Measurements from ENCODE around the gene CFAP54.
"Not testable (repeated sequence)": the region's sequence is repeated elsewhere in the genome, so short reads cannot be mapped to it uniquely, and the experiment has no call there.

The CFAP54 gene, protein sequence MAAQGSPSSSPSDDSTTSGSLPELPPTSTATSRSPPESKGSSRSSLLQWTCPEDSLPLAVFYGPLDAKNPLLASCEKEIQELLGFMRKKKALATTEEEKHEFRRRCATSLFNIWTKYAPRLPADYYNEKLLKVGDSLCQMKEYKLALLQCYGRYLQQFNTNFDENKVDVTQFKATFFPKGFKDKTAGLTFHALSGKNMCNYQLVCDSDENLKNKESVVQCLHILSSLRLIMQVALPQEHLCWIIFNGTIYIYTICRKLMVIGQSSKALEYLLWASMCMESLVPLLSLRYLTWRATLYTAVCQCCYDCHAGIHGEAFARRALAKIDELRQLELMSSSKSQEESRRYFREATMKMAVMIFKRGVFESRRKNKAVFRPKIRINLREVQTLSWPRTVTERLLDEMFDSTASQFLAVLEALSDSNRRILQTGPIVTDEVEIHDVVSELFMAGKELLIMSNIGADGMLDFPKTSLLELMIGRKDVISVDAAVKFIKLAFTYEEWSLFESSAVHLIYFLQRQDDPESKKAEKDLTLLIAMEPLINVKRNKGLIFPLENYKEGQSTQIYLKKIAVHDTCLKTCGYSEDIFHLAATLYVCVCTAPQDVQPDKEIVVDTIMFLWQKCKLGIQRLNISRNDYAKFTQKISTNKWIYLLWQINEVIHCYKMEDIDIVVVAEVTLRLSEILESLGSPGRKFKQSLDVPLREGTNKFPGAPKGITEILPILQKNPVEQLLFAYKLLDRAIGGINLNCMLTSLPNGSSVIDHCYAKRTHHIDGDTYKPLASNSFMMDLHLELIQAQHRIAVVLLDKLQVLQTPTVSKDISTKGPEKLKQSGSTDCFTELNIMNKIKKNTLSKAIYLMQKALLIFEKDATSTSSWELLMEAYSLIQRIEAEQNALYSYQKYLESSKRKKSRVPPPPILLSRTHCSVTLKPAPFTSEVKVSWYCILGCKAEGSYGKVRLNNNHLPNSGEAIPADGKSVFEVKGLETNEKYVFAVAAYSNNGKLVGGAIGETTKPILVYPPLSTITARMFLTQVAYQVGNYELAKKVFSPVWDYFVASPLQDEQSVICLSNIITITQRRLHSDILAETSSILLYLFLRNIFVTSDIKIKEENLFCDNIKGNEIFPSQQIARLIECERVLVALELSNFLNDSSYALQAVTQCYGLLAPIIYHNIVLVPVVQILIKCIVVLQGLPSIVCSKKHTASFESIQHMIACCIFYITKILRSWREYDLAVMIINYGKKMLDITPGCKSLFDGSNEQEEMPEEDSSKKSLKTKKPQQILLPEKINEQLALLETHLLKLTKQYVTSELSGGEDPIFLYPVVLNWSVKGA (N-terminal part only)

DNA sequence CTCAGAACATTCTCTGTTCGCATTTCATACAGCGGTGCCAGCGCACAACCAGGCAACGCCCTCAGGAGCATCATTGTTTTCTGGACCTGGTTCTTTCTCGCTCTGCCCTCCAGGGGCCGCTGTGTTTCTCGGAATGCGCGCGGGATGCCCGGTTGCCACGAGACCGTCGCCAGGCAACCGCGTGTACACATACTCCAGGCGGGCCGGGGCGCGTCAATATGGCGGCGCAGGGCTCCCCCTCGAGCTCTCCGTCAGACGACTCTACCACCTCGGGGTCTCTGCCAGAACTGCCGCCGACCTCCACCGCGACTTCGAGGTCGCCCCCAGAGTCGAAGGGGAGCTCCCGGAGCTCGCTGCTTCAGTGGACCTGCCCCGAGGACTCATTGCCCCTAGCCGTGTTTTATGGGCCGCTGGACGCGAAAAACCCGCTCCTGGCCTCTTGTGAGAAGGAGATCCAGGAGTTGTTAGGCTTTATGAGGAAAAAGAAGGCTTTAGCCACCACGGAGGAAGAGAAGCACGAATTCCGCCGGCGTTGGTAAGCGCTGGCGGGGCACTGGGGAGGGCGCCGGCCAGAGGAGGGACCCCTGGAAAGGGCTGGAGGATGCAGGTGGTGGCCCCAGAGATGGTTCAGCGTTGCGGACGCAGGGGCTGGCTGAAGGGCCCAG, at the start of gene CFAP54:
Gene CFAP54, plus strand, starts transcription at position 186 of the 665 bp plus-strand sequence. Its CDS starts 33 bp downstream, at position 219.
- DNase-seq (ENCODE audit: low read depth): peak; percentile 88

DNA sequence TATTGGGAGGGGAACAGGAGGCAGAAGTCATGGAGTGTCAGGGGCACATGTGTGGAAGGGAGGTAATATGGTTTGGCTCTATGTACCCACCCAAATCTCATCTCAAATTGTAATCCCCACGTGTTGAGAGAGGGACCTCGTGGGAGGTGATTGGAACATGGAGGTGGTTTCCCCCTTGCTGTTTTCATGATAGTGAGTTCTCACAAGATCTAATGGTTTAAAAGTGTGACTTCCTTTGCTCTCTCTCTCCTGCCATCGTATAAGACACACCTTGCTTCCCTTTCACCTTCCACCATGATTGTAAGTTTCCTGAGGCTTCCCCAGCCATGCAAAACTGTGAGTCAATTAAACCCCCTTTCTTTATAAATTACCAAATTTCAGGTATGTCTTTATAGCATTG, 47.6 kb upstream of the CFAP54 start:
- no peak for DNase-seq (ENCODE audit: low read depth)

DNA sequence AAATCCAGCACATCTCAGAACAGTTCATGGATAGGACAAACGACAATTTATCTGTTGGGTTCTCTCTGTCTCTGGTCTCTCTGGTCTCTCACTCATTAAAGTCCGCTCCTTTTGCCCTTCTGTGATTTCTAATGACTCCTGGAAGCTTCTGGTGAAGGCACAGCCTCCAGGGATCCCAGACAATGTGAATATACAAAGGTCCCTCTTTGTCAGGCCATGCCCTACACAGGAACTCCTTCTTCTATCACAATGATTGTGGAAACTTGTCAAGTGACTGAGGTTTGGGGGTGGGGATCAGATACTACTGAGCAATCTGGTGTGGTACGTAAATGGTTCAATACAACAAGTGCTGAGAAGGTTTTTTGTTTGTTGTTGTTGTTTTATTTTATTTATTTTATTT, 46.5 kb upstream of the CFAP54 start:
- DNase-seq (ENCODE audit: low read depth): no peak

DNA sequence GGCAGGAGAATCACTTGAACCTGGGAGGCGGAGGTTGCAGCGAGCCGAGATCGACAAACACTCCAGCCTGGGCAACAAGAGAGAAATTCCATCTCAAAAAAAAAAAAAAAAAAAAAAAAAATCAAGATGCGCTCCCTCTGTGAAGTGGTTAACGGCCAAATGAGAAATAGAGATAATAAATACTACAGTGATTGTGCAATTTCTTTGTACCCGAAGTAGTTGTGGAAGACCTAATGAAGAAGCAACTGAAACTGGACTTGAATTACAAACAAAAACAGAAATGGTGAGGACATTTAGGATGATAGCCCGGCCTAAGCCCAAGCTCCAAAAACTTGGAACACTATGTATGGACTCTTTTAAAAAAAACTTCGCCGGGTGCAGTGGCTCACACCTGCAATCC, 45.0 kb upstream of the CFAP54 start:
- DNase-seq (ENCODE audit: low read depth): no peak

DNA sequence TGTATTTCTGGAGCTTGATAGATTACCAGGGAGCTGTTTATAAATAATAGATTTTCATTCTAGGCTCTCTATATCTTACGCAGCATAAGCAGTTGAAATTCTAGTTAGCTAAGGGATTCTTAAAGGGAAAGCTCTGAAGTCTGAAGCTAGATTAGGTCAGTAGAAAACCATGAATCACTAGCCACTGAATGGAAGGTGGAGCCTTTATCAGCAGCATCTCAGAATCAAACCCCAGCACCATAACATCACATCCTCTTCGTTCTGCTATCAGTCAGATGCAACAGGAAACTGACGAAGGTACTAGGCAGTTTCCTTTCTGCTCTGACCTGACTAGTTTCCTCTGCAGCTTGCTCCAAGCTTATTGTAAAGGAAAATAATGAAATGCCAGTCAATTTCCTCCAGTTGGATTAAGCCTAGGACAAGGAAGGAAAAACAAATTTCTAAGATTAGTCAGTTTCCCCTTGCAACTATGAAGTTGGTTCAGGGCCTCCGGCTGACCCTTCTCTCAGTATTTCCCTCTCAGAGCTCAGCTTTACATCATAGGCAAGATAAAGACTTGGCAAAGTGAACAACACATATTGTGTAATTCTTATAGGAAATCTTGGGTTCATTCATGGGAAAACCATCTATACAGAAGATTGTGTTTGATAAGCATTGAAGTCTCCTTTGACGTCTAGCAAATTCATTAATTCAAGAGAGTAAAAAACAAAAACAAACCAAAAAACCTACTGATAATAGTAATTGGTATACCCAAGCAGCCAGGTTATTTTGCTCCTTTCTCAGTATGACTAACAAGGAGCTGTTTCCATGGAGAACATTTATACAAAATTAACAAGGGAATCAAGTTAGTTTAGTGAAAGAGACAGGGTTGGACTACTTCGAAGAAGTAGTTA, 43.4 kb upstream of the CFAP54 start:
- DNase-seq (ENCODE audit: low read depth): peak; percentile 61

DNA sequence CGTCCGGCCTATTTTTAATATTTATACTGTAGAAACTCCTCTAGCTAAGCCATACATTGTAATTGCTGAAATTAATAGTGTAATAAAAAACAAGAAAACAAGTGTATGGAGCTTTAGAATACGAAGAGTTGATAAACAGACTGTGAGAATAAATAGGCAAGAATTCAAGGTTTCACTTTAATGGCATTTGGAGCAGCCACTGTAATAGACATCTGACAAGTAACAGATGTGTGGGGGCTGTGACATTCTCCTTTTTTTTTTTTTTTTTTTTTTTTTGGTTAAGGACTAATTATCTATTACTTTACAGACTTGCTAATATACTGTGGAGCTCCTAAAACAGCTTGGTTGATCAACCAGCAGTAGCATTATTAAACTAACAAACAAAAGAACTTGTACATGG, 42.1 kb upstream of the CFAP54 start:
- DNase-seq (ENCODE audit: low read depth): no peak

DNA sequence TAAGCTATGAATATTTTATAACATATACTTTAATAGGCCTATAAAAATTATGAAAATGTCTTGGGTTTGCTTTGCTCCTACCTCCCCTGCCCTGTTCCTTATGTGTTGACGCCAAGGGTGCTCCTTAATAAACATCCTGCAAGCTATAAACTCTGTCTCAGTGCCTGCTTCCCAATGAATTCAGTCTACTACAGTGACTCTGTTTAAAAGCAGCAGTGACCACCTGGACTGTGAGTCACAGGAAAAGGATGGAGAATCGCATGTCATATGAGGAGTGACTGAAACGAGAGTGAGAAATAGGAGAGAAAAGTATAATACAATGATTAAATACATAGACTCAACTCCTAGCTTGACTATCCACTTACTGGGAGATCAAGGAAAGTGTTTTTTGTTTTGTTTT, 41.1 kb upstream of the CFAP54 start:
- DNase-seq (ENCODE audit: low read depth): no peak

DNA sequence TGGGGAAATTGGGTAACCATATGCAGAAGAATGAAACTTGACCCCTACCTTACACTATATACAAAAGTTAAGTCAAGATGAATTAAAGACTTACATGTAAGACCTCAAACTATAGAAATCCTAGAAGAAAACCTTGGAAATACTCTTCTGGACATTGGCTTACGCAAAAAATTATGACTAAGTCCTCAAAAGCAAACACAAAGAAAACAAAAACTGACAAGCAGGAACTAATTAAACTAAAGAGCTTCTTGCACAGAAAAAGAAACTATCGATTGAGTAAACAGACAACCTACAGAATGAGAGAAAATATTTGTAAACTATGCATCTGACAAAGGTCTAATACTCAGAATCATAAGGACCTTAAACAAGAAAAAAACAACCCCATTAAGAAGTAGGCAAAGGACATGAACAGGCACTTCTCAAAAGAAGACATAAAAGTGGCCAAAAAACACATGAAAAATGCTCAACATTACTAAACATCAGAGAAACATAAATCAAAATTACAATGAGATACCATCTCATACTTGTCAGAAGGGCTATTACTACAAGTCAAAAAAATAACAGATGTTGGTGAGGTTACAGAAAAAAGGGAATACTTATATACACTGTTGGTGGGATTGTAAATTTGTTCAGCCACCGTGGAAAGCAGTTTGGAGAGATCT, 37.0 kb upstream of the CFAP54 start:
- no peak for DNase-seq (ENCODE audit: low read depth)

DNA sequence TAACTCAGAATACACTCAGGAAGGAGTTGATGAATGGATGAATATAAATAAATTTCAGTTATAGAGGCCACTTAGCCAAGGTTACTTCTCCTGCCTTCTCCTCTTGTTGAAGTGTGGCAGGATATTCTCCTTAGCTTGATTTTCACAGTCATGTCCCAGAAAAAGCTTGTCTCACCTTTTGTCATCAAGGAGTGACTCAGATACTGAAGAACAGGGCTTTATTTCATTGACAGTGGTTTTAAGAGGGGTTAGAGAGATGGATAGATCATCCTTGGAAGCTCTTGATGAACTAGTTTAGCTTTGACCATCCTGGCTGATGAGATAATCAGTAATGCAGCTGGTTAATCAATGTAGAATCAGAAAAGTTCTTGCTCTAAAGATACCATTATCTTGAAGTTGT, 35.0 kb upstream of the CFAP54 start:
- DNase-seq (ENCODE audit: low read depth): no peak

DNA sequence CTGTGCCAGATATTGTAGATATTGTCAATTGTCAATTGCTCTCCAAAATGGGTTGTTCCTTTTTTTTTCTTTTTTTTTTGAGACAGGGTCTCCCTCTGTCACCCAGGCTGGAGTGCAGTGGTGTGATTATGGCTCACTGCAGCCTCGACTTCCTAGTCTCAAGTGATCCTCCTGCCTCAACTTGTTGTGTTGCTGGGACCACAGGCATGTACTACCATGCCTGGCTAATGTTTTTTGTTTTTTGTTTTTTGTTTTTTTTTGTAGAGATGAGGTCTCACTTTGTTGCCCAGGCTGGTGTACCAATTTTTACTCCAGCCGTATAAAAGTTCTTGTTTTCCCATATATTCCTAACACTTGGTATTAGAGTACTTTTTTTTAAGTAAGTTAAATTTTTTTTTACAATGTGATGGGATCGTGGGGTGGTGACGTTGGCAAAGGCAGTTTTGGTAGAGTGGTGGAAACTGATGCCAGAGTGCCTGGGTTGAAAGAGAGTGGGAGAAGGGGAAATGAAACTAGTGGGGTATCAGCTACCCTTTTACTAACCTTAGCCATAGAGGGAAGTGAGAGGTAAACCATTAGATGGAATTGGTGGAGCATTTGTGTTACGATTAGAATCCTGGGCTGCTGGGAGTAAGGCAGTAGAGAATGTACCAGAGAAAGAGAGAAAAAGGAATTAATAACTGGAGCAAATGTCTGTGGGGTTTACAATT, 33.0 kb upstream of the CFAP54 start:
- DNase-seq (ENCODE audit: low read depth): no peak

DNA sequence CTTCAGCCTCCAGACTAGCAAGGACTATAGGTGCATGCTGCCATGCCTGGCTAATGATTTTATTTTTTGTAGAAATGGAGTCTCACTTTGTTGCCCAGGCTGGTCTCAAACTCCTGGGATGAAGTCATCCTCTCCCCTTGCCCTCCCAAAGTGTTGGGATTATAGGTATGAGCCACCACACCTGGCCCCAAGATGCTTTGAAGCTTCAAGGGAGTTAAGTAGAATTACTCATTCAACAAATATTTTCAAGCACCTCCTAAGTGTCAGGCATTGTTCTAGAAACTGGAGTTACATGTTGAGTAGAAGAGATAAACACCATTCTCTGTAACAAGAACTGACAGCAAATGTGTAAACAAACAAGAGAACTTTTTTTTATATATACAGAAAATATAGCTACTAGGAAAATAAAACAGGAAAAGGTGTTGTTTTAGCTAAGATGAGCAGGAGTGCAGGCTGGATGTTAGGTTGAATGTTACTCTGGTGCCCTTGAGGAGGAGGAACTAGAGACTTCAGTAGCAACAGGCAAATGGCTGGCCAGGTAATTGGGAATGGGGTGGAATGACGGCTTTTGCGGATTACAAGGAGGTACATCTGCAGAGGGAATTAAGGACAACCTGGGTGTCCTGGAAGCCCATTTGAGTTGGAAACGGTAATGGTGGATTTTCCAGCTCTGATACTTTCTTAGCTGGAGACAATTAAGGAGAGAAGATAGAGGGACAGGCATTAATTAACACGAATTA, 32.0 kb upstream of the CFAP54 start:
- DNase-seq (ENCODE audit: low read depth): no peak

DNA sequence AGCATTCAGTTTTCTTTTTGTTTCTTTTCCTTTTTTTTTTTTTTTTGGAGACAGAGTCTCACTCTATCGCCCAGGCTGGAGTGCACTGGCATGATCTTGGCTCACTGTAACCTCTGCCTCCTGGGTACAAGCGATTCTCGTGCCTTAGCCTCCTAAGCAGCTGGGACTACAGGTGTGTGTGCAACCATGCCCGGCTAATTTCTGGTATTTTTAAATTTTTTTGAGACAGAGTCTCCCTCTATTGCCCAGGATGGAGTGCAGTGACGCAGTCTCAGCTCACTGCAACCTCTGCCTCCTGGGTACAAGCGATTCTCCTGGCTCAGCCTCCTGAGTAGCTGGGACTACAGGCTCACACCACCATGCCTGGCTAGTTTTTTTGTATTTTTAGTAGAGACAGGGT, 30.1 kb upstream of the CFAP54 start:
- not testable (repeated sequence) for DNase-seq (ENCODE audit: low read depth)

DNA sequence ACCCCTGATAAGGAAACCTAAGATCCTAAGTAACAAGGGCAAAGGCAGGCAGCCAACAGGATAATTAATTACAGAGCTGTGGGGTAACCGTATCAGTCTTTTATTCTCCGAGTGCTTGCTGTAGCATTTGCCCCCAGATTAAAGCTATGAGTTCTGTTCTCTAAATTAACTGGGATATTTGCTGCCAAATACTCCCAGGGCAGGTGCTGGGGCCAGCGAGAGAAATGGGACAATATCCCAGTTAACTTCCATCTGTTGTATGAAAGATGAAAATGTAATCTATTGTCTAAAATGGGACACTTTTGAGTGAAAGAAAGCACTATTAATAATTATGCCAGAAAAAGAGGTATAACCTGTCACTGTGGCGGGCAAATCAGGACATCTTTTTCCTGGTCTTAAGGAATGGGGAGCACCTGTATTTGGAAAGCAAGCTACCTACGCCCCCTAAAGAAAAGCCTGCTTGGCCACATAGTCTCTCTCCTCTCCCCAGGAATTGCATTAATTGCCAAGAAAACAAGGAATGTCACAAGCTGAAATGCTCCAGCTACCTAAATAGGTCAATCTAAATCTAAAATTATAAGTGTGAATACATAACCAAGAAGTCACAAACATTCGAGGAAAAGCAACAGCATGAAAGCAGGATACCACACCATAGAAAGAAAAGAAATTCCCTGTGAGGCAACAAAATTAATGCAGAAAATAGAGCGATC, 26.7 kb upstream of the CFAP54 start:
- DNase-seq (ENCODE audit: low read depth): no peak

DNA sequence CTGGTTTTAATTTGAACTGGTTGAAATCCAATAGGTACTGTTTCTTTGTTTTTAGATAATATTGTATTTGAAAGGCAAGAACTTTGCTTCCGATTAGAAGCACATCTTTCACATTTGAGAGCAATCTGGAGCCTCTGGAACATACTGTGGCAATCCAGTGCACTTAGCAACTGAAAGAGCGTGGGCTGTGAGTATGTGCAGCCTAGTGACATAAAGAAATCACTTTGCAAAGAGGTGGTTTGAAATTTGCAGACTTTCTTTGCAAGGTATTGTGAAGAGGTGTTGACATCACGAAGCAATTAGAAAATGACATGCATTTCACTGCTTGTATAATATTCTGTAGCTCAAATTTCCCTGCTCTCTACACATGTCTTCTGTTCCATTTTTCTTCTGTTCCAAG, 23.5 kb upstream of the CFAP54 start:
- DNase-seq (ENCODE audit: low read depth): no peak

DNA sequence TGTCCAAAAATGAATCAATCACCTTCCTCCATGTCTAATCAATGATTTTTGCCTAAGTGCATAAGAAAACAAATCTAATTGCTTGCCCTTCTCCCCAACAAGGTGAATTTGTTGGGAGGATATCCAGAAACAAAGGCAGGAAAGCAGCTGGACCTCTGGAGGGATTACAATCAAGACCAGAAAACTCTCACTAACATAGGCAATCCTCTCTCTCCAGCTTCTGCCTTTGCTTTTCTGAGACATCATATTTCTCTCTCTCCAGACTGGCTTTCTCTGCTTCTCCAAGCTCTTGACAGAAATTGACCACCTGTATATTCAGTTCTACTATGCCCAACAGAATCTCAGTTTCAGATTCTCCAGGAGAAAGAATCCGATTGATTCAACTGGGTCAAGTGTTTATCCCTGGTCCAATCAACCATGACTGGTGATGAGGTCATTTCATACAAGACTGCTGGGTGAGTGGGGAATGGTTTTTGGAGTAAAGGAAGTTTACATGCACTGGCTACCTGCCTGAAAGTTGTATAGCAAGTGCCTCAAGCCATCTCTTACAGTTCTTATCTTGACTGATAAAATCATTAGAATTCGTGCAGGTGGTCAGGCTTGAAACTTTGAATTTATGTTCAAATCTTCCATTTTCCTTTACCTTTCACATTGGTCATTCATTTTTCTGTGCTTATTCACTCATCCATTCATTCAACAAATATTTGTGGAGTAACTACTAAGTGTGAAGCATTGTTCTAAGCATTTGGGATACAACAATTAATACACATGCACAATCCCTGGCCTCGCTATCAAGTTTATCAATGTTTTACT, 22.2 kb upstream of the CFAP54 start:
- no peak for DNase-seq (ENCODE audit: low read depth)

DNA sequence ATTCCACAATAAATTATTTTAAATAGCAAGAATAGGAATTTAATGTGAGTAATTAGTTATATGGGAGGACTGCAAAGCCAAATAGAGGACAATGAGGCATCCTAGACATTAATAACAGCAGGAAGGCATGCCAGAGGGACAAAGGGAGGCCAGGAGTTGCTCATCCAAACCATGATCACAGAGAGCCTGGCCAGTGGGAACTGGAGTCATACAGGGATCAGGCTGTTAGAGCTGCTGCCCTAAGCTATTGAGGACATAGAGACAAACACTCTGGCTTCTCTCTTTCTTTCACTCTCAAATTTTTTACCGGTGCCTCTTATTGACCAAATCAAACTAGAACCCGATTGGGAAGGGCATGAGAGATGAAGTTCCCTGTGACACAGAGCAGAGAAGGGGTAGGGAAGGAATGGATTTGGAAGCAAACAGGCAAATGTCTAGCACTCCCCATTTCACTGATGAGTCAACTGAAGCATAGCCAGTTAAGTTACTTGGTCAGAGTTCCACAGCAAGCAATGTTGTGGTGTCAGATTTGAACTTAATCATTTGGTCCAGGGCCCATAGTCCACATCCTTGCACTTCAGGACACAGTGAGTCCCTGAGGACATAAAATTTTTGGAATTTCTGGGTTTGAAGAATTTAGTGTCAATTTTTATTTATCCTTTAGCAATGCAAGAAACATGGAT, 17.9 kb upstream of the CFAP54 start:
- no peak for DNase-seq (ENCODE audit: low read depth)

DNA sequence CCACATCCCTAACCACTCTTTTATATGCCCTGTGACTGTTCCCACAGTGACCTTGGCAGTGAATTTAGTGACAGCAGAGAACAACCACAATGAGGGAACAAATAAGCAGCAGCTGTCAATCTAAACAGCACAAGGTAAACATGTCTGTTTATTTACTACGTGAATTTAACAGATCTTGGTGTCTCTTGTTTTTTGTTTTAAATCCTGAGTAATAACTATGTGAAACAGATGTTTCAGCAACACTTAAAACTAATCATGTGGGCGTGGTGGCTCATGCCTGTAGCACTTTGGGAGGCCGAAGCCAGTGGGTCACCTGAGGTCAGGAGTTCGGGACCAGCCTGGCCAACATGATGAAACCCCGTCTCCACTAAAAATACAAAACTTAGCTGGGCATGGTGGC, 17.0 kb upstream of the CFAP54 start:
- no peak for DNase-seq (ENCODE audit: low read depth)
